GM12801 (cell line): ENCODE data around the gene ZBED4.

ENCODE experiments used
- CTCF ChIP-seq: IDR thresholded peaks from one replicate; pipeline ENCODE4 v1.5.1; 2011; ENCODE audit warnings: control low read depth; ENCODE audit not compliant: insufficient read length; ENCODE audit errors: extremely low read depth

Gene ZBED4

GRCh38 chr22:49922484-49922883 is 68.8 kb downstream of the ZBED4 start:
- TF ChIP-seq CTCF, result no peak

DNA sequence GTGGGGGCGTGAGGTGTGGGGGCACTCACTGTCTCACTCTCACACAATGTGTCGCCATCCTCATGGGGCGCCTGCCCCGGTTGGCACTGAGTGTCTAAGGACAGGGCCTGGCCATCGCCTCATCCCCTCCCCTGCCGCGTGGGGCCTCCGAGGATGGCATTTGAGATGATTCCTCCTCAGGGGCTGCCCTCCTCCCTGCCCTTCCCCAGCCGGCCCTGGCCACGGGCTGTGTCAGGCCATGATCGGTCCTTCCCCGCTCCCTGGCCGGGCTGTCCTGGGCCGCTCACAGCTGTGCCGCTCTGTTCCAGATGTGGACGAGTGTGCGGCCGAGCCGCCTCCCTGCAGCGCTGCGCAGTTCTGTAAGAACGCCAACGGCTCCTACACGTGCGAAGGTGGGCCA is 69.3 kb downstream of the ZBED4 start:
- TF ChIP-seq CTCF, result no peak

GRCh38 chr22:49923445-49923844 is 69.8 kb downstream of the ZBED4 start:
- no peak for TF ChIP-seq CTCF

- no peak for TF ChIP-seq CTCF
Observed at GRCh38 chr22:49924113-49924833, 70.6 kb downstream of the ZBED4 start.

GRCh38 chr22:49925525-49926128 is 72.0 kb downstream of the ZBED4 start:
- TF ChIP-seq CTCF, result no peak

- no peak for TF ChIP-seq CTCF
Observed at GRCh38 chr22:49926916-49927315, 73.3 kb downstream of the ZBED4 start.

- no peak for TF ChIP-seq CTCF
Observed at GRCh38 chr22:49927483-49928184, 74.0 kb downstream of the ZBED4 start.
